Dermis microvascular lymphatic vessel endothelial cell (primary cell): Measurements from ENCODE around the gene ADAMTS2. TPM values are rescaled to one million over a fixed set of nuclear protein-coding genes. Genes with fewer than 3 reads are reported as not detected.

Source experiments
- DNase-seq, 2 donors: peaks; one replicate each; pipeline versions ENCODE4 v3.0.0 to v3.0.0-alpha.2; 2010; ENCODE audit warnings: low read depth in 2 of 2
- total RNA-seq: library from RNA; depleted of rRNA; stranded (reverse); fragments of >200 nt; gene quantifications from 2 replicates; pipeline ENCODE4 v1.2.1, GENCODE V29; 2014

Gene ADAMTS2
- total RNA-seq, 1 donor from 2014 or later: not detected

DNA sequence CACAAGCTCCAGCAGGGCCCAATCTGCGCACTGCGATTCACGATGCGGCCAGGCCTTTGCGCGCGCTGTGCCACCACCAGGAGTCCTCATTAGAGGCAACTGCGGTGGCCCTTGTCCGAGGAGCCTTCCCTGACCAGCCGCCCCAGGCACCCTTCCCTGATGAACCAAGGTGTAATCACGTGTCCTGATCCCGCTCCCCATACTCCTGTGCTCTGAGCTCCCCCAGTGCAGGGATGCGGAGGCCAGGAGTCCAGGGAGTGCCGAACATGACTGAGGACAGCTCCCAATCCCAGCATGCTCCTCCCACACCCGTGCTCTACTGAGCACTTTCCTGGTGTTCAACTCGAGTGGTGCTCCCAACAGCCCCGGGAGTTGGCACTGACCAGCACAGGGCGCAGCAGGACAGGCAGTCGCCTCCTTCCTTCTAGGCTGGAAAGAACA lies 150.3 kb downstream of the ADAMTS2 start:
- DNase-seq: no peak

DNA sequence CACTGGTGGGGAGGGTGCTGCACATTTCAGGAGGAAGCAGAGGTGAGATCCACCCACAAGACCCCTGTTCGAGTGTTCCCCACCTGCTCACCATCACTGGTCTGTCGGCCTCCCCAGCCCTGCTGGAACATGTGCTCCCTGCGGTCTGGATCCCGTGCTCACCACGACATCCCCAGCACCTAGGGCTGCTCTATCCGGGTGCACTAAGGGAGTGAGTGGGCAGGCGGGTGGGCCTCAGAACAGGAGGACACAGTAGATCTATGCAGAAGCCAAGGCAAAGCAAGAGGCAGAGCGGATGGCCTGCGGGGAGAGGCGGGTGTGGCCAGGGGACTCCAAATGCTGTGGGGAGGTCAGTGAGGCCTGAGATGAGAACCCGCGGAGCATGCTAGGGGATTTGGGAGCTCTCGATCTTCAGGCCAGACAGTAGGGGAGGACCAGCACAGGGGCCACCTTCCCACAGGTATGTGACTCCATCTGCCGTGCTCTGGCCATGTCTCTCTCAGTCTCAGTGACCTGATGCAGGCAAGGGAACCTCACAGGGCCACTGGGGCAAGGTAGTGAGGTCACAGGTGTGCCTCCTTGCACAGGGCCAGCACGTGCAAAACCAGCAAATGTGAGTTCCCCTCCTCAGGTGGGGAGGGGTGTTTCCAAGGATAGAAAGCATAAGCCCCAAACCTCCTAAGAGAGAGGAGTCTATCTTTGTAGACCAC lies 150.9 kb downstream of the ADAMTS2 start:
- no peak for DNase-seq

DNA sequence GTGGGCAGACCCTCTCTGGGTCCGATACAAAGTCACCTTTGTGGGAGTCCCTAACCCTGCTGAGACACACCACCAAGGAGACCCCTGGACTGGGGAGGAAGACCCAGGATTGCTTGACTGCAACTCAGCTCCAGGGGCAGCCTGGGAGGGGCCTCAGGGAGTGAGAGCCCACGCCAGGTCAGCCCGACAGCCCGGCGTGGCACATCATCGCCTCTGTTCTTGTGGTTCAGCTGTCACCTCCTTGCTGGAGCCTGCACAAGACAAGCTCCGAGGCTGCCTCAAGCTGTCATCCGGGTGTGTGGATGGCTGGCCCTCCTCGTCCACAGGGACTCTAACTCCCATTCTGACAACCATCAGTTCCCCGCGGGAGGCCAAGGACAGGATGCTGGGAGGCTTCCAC lies 151.5 kb downstream of the ADAMTS2 start:
- no peak for DNase-seq

DNA sequence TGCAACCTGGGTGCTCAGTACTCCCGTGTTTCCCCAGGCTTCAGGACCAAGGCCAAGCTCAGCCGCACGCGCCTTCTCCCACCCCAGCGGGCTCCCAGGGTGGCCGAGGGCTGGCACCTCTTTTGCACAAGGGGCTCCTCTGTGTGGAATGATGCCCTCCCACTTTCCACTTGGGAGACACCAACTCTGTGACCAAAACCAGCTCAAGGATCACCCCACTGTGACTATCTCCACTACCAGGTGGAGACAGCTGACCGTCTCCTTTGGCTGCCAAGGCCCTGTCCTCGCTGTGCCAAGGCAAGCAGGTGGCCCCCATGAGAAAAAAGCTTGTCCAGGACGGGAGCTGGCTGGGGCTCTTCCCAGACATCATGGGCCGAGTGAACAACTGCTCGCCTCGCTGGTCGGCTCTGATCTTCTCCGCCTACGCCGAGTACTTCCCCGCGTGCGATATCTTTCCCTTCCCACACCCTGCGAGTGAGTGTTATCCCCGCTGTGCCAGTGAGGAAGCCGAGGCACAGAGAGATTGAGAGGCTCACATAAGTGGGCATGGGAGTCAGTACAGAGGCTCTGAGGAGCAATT lies 152.3 kb downstream of the ADAMTS2 start:
- DNase-seq: no peak

DNA sequence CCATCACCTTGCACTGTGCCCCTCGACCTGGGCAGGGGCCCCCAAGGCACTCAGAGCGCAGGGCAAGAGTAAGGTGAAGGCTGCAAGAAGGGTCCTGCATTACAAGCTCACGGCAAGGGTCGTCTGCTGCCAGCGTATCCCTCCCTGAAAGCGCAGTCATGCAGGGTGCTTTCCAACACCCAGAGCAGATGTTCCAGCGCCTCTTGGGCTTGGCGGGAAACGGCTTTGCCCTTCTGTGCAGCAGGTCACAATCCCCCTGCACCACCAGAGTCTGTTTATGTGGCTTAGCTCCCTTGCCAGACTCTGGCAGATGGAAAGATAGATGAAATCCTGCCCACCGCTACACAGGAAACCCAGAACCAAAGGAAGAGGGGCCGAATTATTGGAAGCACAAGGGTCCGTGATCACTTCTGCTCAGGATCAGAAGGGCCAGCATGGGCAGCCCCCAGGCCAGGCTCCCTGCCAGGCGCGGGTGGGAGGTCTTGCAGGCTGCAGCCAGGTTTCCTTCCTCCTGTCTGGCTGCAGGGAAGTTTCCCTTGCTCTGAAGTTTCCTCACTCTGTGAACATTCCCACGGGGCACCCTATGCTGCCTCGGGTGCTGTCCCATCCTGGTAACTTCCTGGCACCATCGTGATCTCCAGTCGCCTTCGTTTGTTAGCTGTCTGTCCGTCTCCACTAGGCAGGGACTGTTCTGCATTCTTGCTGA lies 152.9 kb downstream of the ADAMTS2 start:
- no peak for DNase-seq

DNA sequence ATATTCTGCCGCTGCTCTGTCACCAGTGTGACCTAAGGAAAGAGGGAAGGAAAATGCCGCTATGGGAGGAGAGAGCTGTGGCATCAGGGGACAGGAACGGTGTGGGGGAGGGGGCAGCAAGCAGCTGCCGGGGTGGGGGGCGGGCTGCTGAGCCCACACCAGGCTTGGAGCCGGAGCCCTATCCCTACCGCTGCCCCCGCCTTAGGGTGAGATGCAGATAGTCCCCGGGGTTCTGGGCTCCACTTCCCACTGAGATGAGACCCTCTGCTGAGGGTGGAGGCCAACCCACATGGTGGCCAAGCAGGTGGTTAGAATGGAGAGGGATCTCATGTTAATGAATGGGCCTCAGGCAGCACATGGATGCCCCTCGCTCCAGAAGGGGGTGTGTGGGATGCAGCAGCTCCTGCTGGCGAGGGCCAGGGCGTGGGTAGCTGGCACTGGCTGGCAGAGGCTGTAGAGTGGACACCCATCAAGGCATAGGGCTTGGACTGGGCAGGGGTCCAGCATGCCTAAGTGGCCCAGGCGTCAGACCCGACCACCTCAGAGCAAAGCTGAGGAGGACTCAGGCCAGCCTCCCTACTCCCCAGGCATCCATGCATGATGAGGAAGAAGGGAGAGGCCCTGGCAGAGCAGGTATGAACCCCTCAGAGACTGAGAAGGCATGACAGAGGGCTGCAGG lies 153.6 kb downstream of the ADAMTS2 start:
- no peak for DNase-seq

DNA sequence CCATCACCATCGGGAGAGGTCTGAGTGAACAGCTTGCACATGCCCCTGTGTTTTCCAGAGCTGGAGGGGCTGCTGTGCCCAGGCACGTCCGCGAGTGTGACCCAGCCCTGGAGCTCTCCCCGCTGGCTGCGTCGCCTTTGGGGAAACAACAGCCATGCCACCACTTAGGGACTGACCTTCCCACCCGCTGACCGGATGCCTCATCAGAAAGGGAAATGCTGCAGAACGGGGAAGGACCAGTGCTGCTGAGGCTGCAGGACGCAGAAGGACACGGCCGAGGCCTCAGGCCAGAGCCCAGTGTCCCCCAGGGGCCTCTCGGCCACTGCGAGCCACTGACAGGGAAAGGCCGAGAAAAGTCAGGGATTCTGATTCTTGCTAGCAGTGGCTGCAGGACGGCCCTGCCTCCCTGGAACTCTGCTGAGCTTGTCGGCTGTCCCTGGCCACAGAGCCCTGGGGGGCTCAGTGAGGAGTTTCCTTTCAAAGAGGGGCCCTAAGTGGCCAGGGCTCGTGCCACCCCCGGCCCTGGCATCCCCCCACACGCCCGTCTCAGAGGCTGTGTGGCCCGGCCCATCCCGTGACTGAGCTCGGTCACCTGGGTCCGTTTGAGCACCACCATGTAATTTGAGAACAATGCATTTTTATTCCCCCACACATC lies 154.3 kb downstream of the ADAMTS2 start:
- no peak for DNase-seq

DNA sequence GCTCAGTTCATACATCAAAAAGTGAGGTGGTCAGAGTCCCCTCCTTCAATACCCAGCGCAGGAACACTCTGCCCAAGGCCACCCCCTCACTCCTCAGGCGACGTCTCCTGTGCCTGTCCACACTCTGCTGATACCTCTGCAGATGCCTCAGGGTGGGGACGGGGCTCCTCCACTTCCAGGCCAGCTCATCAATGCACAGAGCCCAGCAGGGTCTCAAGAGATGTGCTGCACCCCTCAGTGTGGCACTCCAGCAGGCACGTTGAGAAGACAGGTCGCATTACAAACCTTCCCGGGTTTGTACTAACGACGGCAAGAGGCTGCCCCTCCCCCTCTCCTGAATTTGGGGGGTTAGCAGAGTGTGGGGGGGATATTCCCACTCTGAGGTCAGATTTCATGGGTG lies 156.6 kb downstream of the ADAMTS2 start:
- no peak for DNase-seq

DNA sequence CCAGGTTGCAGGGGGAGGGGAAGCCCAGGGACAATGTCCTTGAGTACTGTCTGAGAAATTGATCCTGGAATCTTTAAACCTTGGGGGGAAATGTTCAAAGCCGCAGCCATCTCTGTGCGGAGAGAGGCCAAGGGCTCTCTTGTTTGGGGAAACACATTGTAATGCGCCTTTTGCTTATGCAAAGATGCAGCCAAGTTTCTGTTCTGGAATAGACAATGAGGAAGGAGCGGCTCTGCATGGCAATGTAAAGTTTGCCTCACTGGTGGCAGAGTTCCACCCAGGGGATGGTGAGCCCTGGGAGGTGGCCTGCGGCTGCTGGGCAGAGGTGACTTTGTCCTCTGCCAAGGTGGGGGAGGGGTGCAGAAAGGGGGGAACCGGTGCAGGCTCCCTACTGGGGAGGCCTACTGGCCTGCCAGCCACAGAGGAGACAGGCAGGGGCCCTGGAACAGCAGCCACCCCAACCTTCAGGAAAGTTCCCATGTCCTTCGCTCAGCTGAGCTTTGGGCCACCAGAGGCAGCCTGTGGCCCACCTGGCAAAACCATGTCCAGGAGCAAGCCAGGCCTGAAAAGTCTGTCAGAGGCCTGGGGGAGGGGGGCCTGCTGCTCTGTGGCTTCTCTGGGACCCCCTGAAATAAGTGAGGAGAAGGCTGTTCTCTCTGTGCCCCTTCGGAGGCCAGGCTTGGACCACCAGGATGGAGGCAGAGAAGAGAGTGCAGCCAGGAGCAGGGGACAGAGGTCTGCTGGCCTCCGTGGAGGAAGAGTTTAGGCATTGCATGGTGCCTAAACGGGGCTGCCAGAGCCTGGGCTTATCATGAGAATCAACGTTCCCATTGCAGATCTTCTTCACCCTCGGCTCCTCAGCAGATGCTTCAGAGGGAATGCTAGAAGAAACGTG lies 157.3 kb downstream of the ADAMTS2 start:
- no peak for DNase-seq

DNA sequence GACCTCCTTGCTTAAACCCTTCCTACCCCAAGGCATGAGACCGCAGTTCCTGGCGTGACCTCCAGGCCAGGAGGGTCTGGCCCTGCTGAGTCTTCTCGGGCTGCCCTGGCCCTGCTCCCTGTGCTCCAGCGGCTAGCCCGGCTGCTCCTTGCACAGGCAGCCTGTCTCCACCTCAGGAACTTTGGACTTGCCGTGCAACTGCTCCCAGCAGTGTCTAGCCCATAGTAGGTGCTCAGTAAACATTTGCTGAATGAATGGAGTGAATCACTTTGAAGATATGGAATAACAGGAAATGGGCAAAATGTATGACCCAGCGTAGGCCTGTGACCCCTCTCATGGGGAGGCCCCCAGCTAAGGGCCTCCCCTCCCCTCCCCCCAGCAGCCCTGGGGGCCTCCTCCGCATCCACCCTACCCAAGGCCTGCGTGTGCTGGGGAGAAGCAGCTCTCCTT lies 158.0 kb downstream of the ADAMTS2 start:
- DNase-seq: no peak

DNA sequence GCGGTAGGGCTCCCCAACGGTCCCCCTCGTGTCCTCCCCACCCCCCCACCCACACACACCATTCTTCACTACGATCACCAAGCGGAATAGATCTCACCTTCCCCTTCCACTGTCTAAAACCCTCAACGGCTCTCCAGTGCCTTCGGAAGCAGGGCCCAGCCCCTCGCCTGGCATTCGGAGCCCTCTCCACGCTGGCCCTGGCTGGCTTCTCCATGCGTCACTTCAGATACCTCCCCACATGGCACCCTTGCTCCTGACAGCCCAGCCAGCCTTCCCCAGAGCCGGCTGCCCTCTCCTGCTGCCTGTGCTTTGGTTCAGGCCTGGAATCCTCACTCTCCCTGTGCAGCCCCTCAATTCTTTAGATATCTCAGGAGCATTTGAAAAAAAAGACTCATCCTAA lies 158.5 kb downstream of the ADAMTS2 start:
- no peak for DNase-seq

DNA sequence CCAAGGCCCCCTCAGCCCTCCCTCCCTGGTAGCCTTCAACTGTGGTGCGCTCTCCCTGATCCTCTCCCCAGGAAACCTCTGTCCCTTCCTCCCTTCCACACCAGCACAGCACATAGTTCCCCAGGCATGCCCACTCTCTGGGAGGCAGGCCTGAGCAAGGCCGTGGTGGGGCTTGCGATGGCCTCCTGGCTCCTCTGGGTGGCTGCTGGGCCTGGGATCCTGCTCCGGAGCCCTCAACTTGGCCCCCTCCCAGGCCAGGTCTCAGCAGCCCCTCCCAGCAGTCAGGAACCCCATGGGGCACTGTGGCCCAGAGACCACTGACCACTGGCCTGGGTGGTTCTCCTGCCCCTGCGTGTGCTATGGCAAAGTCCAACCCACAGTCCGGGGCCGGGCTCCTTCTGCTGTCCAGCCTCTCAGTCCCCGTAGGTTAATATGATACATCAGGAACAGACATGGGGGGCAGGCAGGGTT lies 159.3 kb downstream of the ADAMTS2 start:
- no peak for DNase-seq

DNA sequence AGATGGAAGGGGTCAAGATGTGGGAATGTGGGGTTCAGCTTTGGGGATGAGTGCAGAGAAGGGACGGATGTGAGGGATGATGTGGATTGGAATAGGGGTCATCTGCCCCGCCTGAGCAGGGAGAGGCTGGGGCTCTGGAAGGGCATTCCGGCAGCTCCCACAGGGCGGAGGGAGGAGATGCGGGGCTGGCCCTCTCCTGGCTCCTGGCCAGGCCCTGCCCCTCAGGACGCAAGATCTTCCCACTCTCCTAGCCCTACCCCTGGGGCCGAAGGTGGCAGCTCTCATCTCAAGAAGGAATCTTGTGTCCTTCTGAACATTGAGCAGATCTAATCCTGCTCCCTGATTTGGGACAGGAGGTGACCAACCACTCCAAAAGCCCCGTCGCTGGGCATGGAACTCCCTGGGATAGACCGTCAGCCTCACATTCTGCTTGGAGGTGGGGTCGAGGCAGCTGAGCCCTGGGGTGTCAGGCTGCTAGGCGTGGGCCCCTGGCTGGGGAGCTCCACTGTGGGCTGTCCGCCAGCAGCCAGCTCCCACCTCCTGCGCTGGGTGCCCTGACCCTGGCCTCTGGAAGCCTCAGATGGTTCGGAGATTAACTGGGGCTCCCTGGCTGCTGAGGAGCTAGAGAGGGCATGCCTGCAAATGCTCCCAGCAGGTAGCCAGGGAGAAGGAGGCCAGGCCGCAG lies 159.9 kb downstream of the ADAMTS2 start:
- no peak for DNase-seq

DNA sequence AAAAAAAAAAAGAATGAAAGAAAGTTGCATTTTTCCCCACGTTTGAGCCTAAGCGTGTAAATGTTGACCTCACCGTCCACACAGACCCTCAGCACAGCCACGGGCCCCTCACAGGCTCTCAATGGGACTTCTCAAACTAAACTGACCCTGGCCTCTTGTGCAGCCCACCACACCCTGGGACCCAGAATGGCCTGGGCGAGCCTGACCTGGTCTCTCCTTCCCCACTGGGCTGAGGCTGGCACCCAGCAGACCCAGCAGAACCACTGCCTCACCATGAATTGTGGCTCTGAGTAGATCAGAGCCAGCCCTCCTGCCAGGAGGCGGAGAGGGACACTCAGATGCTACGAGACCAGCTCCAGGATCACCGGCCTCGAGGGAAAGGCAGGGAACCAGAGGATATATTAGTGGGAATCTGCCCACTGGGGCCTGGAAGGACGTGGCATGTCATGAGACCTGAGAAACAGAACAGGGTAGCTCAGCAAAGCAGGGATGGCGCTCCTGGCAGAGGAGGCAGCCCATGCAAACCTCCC lies 160.7 kb downstream of the ADAMTS2 start:
- no peak for DNase-seq

DNA sequence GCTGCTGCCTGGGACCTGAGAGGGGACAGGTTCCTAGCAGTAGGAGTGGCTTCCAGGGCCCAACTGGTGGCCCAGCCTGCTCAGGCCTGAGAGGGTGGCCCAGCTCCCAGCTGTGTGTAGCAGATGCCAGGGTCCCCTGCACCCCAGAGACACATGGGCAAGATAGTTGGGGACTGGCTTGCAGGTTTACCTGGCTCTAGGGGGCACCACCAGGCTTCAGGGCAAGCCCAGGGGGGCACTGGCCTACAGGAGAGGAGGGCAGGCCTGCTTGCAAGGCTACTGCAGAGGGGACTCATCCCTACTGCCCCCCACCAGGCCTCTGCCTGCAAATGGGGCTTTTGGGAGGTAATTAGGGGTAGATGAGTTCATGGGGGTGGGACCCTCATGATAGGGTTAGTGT lies 161.8 kb downstream of the ADAMTS2 start:
- no peak for DNase-seq

DNA sequence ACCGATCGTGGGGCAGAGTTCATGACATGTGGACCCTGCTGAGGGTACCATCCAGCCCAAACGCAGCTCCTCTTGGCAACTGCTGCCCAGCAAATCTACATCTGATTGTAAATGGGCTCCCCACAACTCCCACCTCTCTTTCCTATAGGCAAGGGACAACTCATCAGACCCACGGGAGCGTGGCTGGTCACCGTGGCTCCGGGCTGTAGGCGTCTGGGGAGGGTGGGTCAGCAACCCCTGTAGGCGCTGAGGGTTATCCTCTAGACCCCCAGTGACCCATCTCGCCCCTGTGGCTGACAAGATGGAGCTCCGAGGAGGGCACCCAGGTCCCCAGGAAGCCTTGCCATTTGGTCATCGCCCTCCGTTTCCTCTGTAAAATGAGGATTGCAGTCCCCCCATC lies 162.7 kb downstream of the ADAMTS2 start:
- no peak for DNase-seq

DNA sequence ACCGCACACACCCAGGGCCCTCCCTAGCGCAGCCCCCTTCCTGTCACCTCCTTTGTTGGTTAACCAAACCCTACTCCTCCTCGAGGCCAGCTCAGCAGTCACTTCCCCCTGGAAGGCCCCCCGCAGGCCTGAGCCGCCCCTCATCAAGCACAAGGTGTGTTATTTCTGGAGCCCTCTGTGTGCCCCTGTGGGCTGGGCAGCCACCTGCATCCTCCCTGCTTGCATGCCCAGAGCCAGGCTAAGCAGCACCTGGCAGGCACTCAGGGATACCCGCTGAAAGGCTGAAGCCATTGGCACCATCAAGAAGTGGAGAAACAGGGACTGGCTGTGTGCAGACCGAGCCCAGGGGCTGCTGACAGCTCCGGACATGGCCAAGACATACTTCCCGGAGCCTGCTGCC lies 163.3 kb downstream of the ADAMTS2 start:
- no peak for DNase-seq

DNA sequence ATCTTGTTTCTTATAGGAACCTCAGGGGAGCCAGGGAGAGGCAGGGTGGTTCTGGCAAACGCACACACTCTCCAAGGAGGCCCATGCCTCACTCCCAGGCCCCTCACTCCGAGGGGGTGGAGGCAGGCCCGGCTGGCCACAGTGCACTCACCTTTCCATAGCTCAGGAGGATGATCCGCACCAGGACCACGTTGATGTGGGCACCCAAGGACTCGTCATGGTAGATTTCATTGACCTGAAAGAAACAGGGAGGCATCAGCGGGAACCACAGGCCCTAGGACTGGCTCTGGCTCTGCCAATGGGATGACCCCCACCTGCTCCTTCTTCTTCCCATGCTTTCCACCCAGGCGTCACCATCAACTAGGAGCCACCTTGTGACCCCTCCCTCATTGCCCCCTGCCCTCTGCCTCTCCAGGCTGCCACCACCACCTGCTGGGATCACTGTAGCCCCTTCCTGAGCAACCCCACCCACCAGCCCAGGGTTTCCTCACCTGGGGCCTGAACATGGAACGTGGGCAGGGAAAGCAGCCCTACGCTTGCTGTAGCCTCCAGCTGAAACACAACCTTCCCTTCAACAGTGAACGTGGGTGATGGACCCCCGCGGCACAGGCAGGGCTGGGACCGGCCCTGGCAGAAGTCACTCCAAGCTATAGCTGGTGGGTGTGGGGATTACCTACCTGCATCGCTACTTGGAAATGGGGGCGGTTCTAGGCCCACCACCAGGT lies 164.2 kb downstream of the ADAMTS2 start:
- no peak for DNase-seq

DNA sequence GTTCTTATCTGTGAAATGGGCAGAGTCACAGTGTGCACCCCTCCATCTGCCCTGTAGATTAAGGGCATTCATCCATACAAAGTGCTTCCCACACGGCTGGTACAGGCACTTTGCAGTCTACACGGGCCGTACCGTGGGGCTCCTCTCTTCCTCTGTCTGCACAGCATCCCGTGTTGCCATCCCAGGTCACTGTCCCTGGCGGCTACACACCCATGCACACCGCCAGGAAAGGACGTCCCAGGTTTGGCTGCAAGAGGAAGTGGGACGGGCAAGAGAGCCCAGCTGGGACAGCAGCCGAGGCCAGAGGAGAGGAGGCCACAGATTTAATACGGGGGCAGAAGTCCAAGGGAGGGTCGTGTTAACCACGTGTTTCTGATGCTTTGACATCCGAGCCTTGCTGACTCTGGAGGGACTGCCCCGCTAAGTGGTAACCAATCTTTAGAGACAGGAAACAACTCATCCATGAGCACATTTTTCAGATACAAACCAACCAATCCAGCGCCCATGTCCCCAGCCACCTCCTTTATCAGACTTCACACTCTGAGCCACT lies 165.1 kb downstream of the ADAMTS2 start:
- no peak for DNase-seq
